H1 (cell line): ENCODE results near the gene RIPOR3. TPM values are rescaled to one million over a fixed set of nuclear protein-coding genes. Genes with fewer than 3 reads are reported as not detected.

ENCODE experiments used
- CTCF ChIA-PET: fragments of 300-600 bp; sonication (Branson Sonifier 250); formaldehyde crosslinking; loops from one replicate; lab custom pipeline; 2021; ENCODE audit not compliant: partially characterized antibody; lab: Charles Lee
- POLR2A ChIA-PET: fragments of 300-600 bp; sonication (Branson Sonifier 250); formaldehyde crosslinking; loops from one replicate; lab custom pipeline; 2021; ENCODE audit warnings: inconsistent platforms; ENCODE audit not compliant: partially characterized antibody; lab: Charles Lee
- DNase-seq, 2 experiments: peaks; one replicate each; pipeline versions ENCODE4 v3.0.0 to v3.0.0-alpha.2; 2010 to 2022; ENCODE audit warnings: low spot score in 2 of 2, low read depth in 1 of 2, mixed read lengths in 1 of 2
- FAIRE-seq: peaks from 2 replicates; lab custom pipeline; 2011; peaks lifted over from hg19 to GRCh38; lab: Jason Lieb, UNC
- H2AFZ ChIP-seq: 2 replicates; pipeline ENCODE4 v1.8.1; 2012; ENCODE audit warnings: low read length, inconsistent platforms
- H2AK5ac ChIP-seq: 2 replicates; pipeline ENCODE4 v1.6.1; 2013; ENCODE audit warnings: low read depth, low read length
- H2BK120ac ChIP-seq: replicated peaks from 2 replicates; pipeline ENCODE3; 2013; ENCODE audit warnings: low read depth, low read length, inconsistent platforms
- H2BK12ac ChIP-seq: 2 replicates; pipeline ENCODE4 v1.6.1; 2013; ENCODE audit warnings: low read depth, low read length
- H2BK15ac ChIP-seq: 2 replicates; pipeline ENCODE4 v1.6.1; 2013; ENCODE audit warnings: low read length
- H2BK20ac ChIP-seq: 2 replicates; pipeline ENCODE4 v1.6.1; 2013; ENCODE audit warnings: low read length
- H2BK5ac ChIP-seq: 2 replicates; pipeline ENCODE4 v1.6.1; 2013; ENCODE audit warnings: low read depth, low read length
- H3K14ac ChIP-seq: 2 replicates; pipeline ENCODE4 v1.6.1; 2013; ENCODE audit warnings: inconsistent platforms; ENCODE audit not compliant: insufficient read length
- H3K18ac ChIP-seq: 2 replicates; pipeline ENCODE4 v1.6.1; 2013; ENCODE audit warnings: low read length; ENCODE audit errors: extremely low read depth
- H3K23ac ChIP-seq: 2 replicates; pipeline ENCODE4 v1.6.1; 2013; ENCODE audit warnings: inconsistent platforms; ENCODE audit not compliant: insufficient read length
- H3K23me2 ChIP-seq: 2 replicates; pipeline ENCODE4 v1.6.1; 2013; ENCODE audit warnings: low read depth, low read length
- H3K27ac ChIP-seq: 2 replicates; pipeline ENCODE4 v1.6.1; 2011; ENCODE audit warnings: low read depth, low read length, inconsistent platforms
- H3K27me3 ChIP-seq, 4 experiments: replicated peaks in 1 of 4; 1 replicate in 1 of 4; 2 replicates in 3 of 4; pipeline versions ENCODE4 v1.6.1 to v1.8.1; 2011 to 2013; ENCODE audit warnings: low read length in 3 of 4, mild to moderate bottlenecking in 3 of 4, inconsistent platforms in 2 of 4, mixed read lengths in 2 of 4, moderate library complexity in 1 of 4; ENCODE audit not compliant: control insufficient read depth in 3 of 4, insufficient read depth in 3 of 4; ENCODE audit errors: extremely low read depth in 1 of 4
- H3K36me3 ChIP-seq, 4 experiments: 2 replicates each; pipeline versions ENCODE4 v1.6.1 to v1.8.1; 2011 to 2013; ENCODE audit warnings: mild to moderate bottlenecking in 4 of 4, low read length in 3 of 4, moderate library complexity in 2 of 4, control low read depth in 1 of 4, inconsistent platforms in 1 of 4; ENCODE audit not compliant: insufficient read depth in 4 of 4, control insufficient read depth in 2 of 4
- H3K4ac ChIP-seq: replicated peaks from 2 replicates; pipeline ENCODE3; 2013; ENCODE audit warnings: low read length, low read depth, mixed read lengths, inconsistent platforms; ENCODE audit not compliant: insufficient read length
- H3K4me1 ChIP-seq, 4 experiments: replicated peaks in 1 of 4; 1 replicate in 1 of 4; 2 replicates in 3 of 4; pipeline versions ENCODE4 v1.6.1 to v1.8.1; 2011 to 2013; ENCODE audit warnings: low read length in 3 of 4, inconsistent platforms in 2 of 4, mixed read lengths in 1 of 4; ENCODE audit not compliant: insufficient read depth in 4 of 4, control insufficient read depth in 3 of 4
- H3K4me2 ChIP-seq, 2 experiments: 2 replicates each; pipeline versions ENCODE4 v1.6.1 to v1.8.1; 2011 to 2013; ENCODE audit warnings: low read depth in 2 of 2, low read length in 2 of 2, control low read depth in 1 of 2, inconsistent platforms in 1 of 2, mild to moderate bottlenecking in 1 of 2; ENCODE audit not compliant: insufficient read depth in 1 of 2
- H3K4me3 ChIP-seq, 4 experiments: fragments of 200-600, 300-600 bp in 1 of 4; sonication (generic), shearing (Covaris generic), sonication (Bioruptor Twin) in 1 of 4; 2 replicates each; pipeline versions ENCODE4 v1.5.1 to v1.8.1; 2011 to 2016; ENCODE audit warnings: low read length in 4 of 4, low read depth in 3 of 4, control low read depth in 2 of 4, inconsistent platforms in 2 of 4, mild to moderate bottlenecking in 2 of 4, mixed read lengths in 1 of 4, moderate library complexity in 1 of 4; ENCODE audit not compliant: insufficient read depth in 2 of 4; ENCODE audit errors: extremely low read depth in 1 of 4
- H3K56ac ChIP-seq: replicated peaks from 2 replicates; pipeline ENCODE3; 2013; ENCODE audit warnings: low read depth, mild to moderate bottlenecking, mixed read lengths, low read length, inconsistent platforms; ENCODE audit not compliant: insufficient read length
- H3K79me1 ChIP-seq: 2 replicates; pipeline ENCODE4 v1.6.1; 2013; ENCODE audit warnings: low read depth, low read length, control low read depth
- H3K79me2 ChIP-seq, 2 experiments: 2 replicates each; pipeline versions ENCODE4 v1.6.1 to v1.8.1; 2012 to 2013; ENCODE audit warnings: low read length in 2 of 2, mild to moderate bottlenecking in 2 of 2, inconsistent platforms in 1 of 2; ENCODE audit not compliant: insufficient read depth in 2 of 2, control insufficient read depth in 1 of 2
- H3K9ac ChIP-seq, 4 experiments: replicated peaks in 1 of 4; 1 replicate in 1 of 4; 2 replicates in 3 of 4; pipeline versions ENCODE4 v1.6.1 to v1.8.1; 2011 to 2013; ENCODE audit warnings: low read depth in 3 of 4, low read length in 3 of 4, control low read depth in 2 of 4, mild to moderate bottlenecking in 2 of 4, moderate library complexity in 2 of 4, inconsistent platforms in 1 of 4; ENCODE audit errors: extremely low read depth in 1 of 4
- H3K9me3 ChIP-seq, 2 experiments: 2 replicates each; pipeline versions ENCODE4 v1.6.1 to v1.8.1; 2012 to 2013; ENCODE audit warnings: mild to moderate bottlenecking in 2 of 2, moderate library complexity in 2 of 2, control low read depth in 1 of 2, inconsistent platforms in 1 of 2, low read depth in 1 of 2, low read length in 1 of 2, mixed read lengths in 1 of 2; ENCODE audit not compliant: insufficient read depth in 2 of 2
- H4K20me1 ChIP-seq, 2 experiments: replicated peaks in 1 of 2; 2 replicates each; pipeline versions ENCODE3 to v1.8.1; 2011 to 2013; ENCODE audit warnings: inconsistent platforms in 2 of 2, low read length in 2 of 2, mild to moderate bottlenecking in 1 of 2; ENCODE audit not compliant: insufficient read depth in 2 of 2, control insufficient read depth in 1 of 2
- H4K5ac ChIP-seq: 2 replicates; pipeline ENCODE4 v1.6.1; 2013; ENCODE audit warnings: low read length, low read depth, mixed read lengths, inconsistent platforms; ENCODE audit not compliant: insufficient read length
- H4K8ac ChIP-seq: 2 replicates; pipeline ENCODE4 v1.8.0; 2013; ENCODE audit warnings: mild to moderate bottlenecking, moderate library complexity, low read length, inconsistent platforms; ENCODE audit not compliant: insufficient read depth; ENCODE audit errors: extremely low read depth
- H4K91ac ChIP-seq: replicated peaks from 2 replicates; pipeline ENCODE3; 2013; ENCODE audit warnings: low read length, mixed read lengths, inconsistent platforms; ENCODE audit not compliant: insufficient read length
- ATF2 ChIP-seq: IDR thresholded peaks from 2 replicates; pipeline ENCODE4 v1.6.1; 2012; ENCODE audit warnings: low read length, inconsistent platforms
- BACH1 ChIP-seq: IDR thresholded peaks from 2 replicates; pipeline ENCODE4 v1.6.1; 2012; ENCODE audit warnings: low read length, improper control_type of control experiment
- CHD2 ChIP-seq: IDR thresholded peaks from 2 replicates; pipeline ENCODE4 v1.6.1; 2012; ENCODE audit warnings: low read length, improper control_type of control experiment
- CTBP2 ChIP-seq: IDR thresholded peaks from 2 replicates; pipeline ENCODE4 v1.7.0; 2011; ENCODE audit warnings: borderline replicate concordance, mild to moderate bottlenecking, moderate library complexity, mixed read lengths, low read length; ENCODE audit not compliant: insufficient read depth, insufficient read length
- GABPA ChIP-seq: IDR thresholded peaks from 2 replicates; pipeline ENCODE4 v1.6.1; 2011; ENCODE audit warnings: mild to moderate bottlenecking, low read length, moderate library complexity, borderline replicate concordance; ENCODE audit not compliant: insufficient read depth
- NRF1 ChIP-seq: IDR thresholded peaks from 2 replicates; pipeline ENCODE4 v1.6.1; 2011; ENCODE audit warnings: mild to moderate bottlenecking, low read depth, low read length, improper control_type of control experiment
- POU5F1 ChIP-seq: IDR thresholded peaks from 2 replicates; pipeline ENCODE4 v1.6.1; 2011; ENCODE audit warnings: low read depth, mild to moderate bottlenecking, low read length, moderate library complexity
- RNF2 ChIP-seq: fragments of 200-900, 300-1000 bp; sonication (generic); IDR thresholded peaks from 2 replicates; pipeline ENCODE4 v1.7.1; 2016; ENCODE audit warnings: borderline replicate concordance, low read depth, mild to moderate bottlenecking, antibody characterized with exemption, low read length; ENCODE audit not compliant: poor library complexity, severe bottlenecking; ENCODE audit errors: missing control alignments
- SIN3A ChIP-seq, 2 experiments: IDR thresholded peaks in 1 of 2; conservative IDR thresholded peaks in 1 of 2; 2 replicates each; pipeline ENCODE4 v1.6.1; 2011 to 2012; ENCODE audit warnings: low read length in 2 of 2, improper control_type of control experiment in 1 of 2, low read depth in 1 of 2, mild to moderate bottlenecking in 1 of 2
- SIX5 ChIP-seq: IDR thresholded peaks from 2 replicates; pipeline ENCODE4 v1.6.1; 2011; ENCODE audit warnings: mild to moderate bottlenecking, low read depth, low read length
- SP2 ChIP-seq: IDR thresholded peaks from 2 replicates; pipeline ENCODE4 v1.6.1; 2012; ENCODE audit warnings: mild to moderate bottlenecking, low read length, inconsistent platforms
- SP4 ChIP-seq: IDR thresholded peaks from 2 replicates; pipeline ENCODE4 v1.6.1; 2012; ENCODE audit warnings: low read length, inconsistent platforms
- WGBS, 2 experiments: shearing (Covaris generic) in 1 of 2; methylation state at CpG; one replicate each; pipeline versions ENCODE4 v1.1.6 to v1.1.7; 2013 to 2015; ENCODE audit warnings: low lambda C conversion rate in 2 of 2, mixed read lengths in 2 of 2, inconsistent platforms in 1 of 2, low coverage in 1 of 2, missing lambda C conversion rate in 1 of 2; ENCODE audit not compliant: insufficient replicate concordance in 2 of 2, insufficient coverage in 1 of 2, insufficient read length in 1 of 2; ENCODE audit errors: extremely low coverage in 1 of 2, missing lambda C conversion rate in 1 of 2; 5-methylcytosine and 5-hydroxymethylcytosine counted together
- polyA plus RNA-seq, 7 experiments: library from polyadenylated mRNA; depleted of rRNA in 3 of 7; stranded (reverse) in 5 of 7; unstranded in 2 of 7; fragments of >200 nt in 5 of 7; fragments of 200-250 nt in 2 of 7; gene quantifications; 1 replicate in 5 of 7; 2 replicates in 1 of 7; 4 replicates in 1 of 7; pipeline versions ENCODE4 v1.2.1 to v1.2.3, GENCODE V29; 2011 to 2013; ENCODE audit warnings: missing spikeins in 2 of 7, mixed read lengths in 2 of 7
- total RNA-seq: library from RNA; stranded (reverse); fragmentation: NEBNext Ultra II Directional; extraction: Animal tissue kit (Norgen Biotek cat#: 25700); gene quantifications from 2 replicates; pipeline ENCODE4 v1.2.1, GENCODE V29; 2021

The RIPOR3 gene
- total and polyA plus RNA-seq, 2 of the 8 experiments (the other 6 are each of a cell fraction or from before 2014, with no cell fraction given): 3.6 to 4.5 TPM

- H3K23me2 ChIP-seq: no peaks in the 10 kb centered on the region
- H3K27me3 ChIP-seq: no peaks in the 10 kb centered on the region
- H2AFZ ChIP-seq: no peak overlapping the region
- H4K5ac ChIP-seq: no peak overlapping the region
- H2BK12ac ChIP-seq: no peak overlapping the region
- FAIRE-seq: no peak
- 87% methylated on average over 5 of the region's 5 CpGs; no CpG with 5 or more reads in 1 of the 2 experiments for WGBS, 2 experiments
- ChIA-PET CTCF (interaction anchor here (0.7 to 7.4 kb wide), 9 partner anchors 8 to 117 kb away, joined by 3 to 84 read pairs (median 5); no protein-coding TSS in a partner anchor), POLR2A (interaction anchor here (0.5 to 1.6 kb wide), 2 partner anchors 8 to 13 kb away, joined by 4 to 5 read pairs; no protein-coding TSS in a partner anchor)
- no peak overlapping the region for H3K23ac ChIP-seq
- DNase-seq: no peak
- no peaks in the 10 kb centered on the region for H3K9me3 ChIP-seq
- H3K27ac ChIP-seq: no peak overlapping the region
- no peak overlapping the region for H4K91ac ChIP-seq
- H4K20me1 ChIP-seq: no peaks in the 10 kb centered on the region
- H2BK120ac ChIP-seq: no peak overlapping the region
- no peak overlapping the region for H2BK15ac ChIP-seq
- H3K79me1 ChIP-seq: no peaks in the 10 kb centered on the region
- H3K4me2 ChIP-seq: no peak overlapping the region
- peaks cover 12 to 18% (median 14%) of the 10 kb centered on the region in 4 experiments for H3K4me1 ChIP-seq
- H2BK20ac ChIP-seq: no peak overlapping the region
- no peak overlapping the region for H3K18ac ChIP-seq
- no peak overlapping the region for H2BK5ac ChIP-seq
- H4K8ac ChIP-seq: no peak overlapping the region
- no peak overlapping the region for H2AK5ac ChIP-seq
- H3K56ac ChIP-seq: no peak overlapping the region
- no peaks in the 10 kb centered on the region for H3K79me2 ChIP-seq
- no peak overlapping the region for H3K14ac ChIP-seq
- H3K36me3 ChIP-seq: no peaks in the 10 kb centered on the region
- H3K4ac ChIP-seq: no peak overlapping the region
- no peak overlapping the region for H3K4me3 ChIP-seq
- H3K9ac ChIP-seq: no peak overlapping the region
- TF ChIP-seq CHD2 (no peak), GABPA (no peak), SP2 (no peak), POU5F1 (no peak), SIN3A (conservative IDR thresholded peaks at IDR 0.05 in 1 of 2, IDR thresholded peaks at IDR 0.05 in 1 of 2; ENCODE audit: low read depth in 1 of 2, low read length in 2 of 2) (no peak), SP4 (no peak), NRF1 (no peak), BACH1 (no peak), RNF2 (no peak), ATF2 (no peak), CTBP2 (no peak), SIX5 (no peak)
These were observed 58.6 kb downstream of the RIPOR3 start for GRCh38 chr20:50632701-50633100.
